ENCODE measurements around the gene MUC2. TPM values are rescaled to one million over a fixed set of nuclear protein-coding genes. Genes with fewer than 3 reads are reported as not detected.

The MUC2 gene
- total and polyA plus RNA-seq, 2 of the 4 experiments (the other 2 are of a cell fraction) = not detected

GRCh38 chr11:1122664-1123002, 48.0 kb downstream of the MUC2 start:
- no peak overlapping the region for H2AK9ac ChIP-seq (replicated peaks; ENCODE audit: low read depth, low read length, poor library complexity)
- no peak overlapping the region for H4K8ac ChIP-seq (ENCODE audit: low read depth in 2 of 2, low read length in 2 of 2)
- H2BK20ac ChIP-seq (ENCODE audit: low read depth, low read length) = no peak overlapping the region
- no peaks in the 10 kb centered on the region for H3K79me1 ChIP-seq (ENCODE audit: low read depth in 1 of 2, low read length in 2 of 2)
- ChIA-PET POLR2A (ENCODE audit: unreplicated experiment) (no interaction called here), CTCF (no interaction called here)
- H2BK120ac ChIP-seq (ENCODE audit: low read depth, low read length) = no peak overlapping the region
- H3K4ac ChIP-seq (ENCODE audit: low read depth, low read length) = no peak overlapping the region
- 80% methylated on average over 2 of the region's 7 CpGs; no CpG with 5 or more reads in 1 of the 2 experiments for WGBS, 2 experiments (ENCODE audit: extremely low coverage in 2 of 2, insufficient read length in 1 of 2)
- no peaks in the 10 kb centered on the region for H3K36me3 ChIP-seq (ENCODE audit: control insufficient read depth, insufficient read depth, low read length)
- H2BK5ac ChIP-seq (ENCODE audit: low read depth, low read length, poor library complexity, severe bottlenecking) = no peak overlapping the region
- H3K14ac ChIP-seq (replicated peaks; ENCODE audit: low read depth, low read length) = no peak overlapping the region
- DNase-seq (no peak), ATAC-seq (ENCODE audit: low read depth) (no peak)
- intact Hi-C loops (cut with micrococcal nuclease) (no loop called here), in situ Hi-C loops (cut with MboI; ENCODE audit: low sequenced_read_pairs) (no loop called here), dilution Hi-C loops (cut with HindIII; ENCODE audit: low sequenced_read_pairs, unreplicated experiment) (no loop called here)
- no peak overlapping the region for H3K18ac ChIP-seq (ENCODE audit: low read depth, low read length)
- H3K4me3 ChIP-seq (ENCODE audit: insufficient read depth, low read depth, low read length) = no peak overlapping the region
- peaks cover 26% of the 10 kb centered on the region for H3K27me3 ChIP-seq (ENCODE audit: control insufficient read depth, insufficient read depth, low read length)
- no peaks in the 10 kb centered on the region for H3K9me1 ChIP-seq (ENCODE audit: insufficient read depth, low read length)
- H3K56ac ChIP-seq (ENCODE audit: extremely low read depth, insufficient read depth, low read length) = no peak overlapping the region
- no peak overlapping the region for H3K23ac ChIP-seq (ENCODE audit: low read depth, low read length)
- no peak overlapping the region for H4K5ac ChIP-seq (ENCODE audit: low read depth, low read length)
- H3K27ac ChIP-seq (ENCODE audit: insufficient read depth, low read length) = no peak overlapping the region
- H3K4me2 ChIP-seq (ENCODE audit: low read depth, low read length) = no peak overlapping the region
- H3K4me1 ChIP-seq (ENCODE audit: control insufficient read depth, insufficient read depth, low read length) = no peaks in the 10 kb centered on the region
- no peak overlapping the region for H3K9ac ChIP-seq (ENCODE audit: low read depth, low read length)
- no peak overlapping the region for H2AK5ac ChIP-seq (ENCODE audit: low read depth, low read length)
- TF ChIP-seq MAZ (IDR thresholded peaks at IDR 0.05; ENCODE audit: borderline replicate concordance, low read depth, low read length) (no peak), MXI1 (IDR thresholded peaks at IDR 0.05; ENCODE audit: borderline replicate concordance, low read depth, low read length) (no peak), NFE2L2 (IDR thresholded peaks at IDR 0.05; ENCODE audit: low read depth, low read length) (no peak), MAFK (IDR thresholded peaks at IDR 0.05; ENCODE audit: low read depth, low read length) (no peak), POLR2A (IDR thresholded peaks at IDR 0.05; ENCODE audit: low read depth, low read length) (no peak), RAD21 (IDR thresholded peaks at IDR 0.05; ENCODE audit: low read length) (no peak), SMC3 (IDR thresholded peaks at IDR 0.05; ENCODE audit: low read depth, low read length) (no peak), FOS (IDR thresholded peaks at IDR 0.05; ENCODE audit: low read depth, low read length) (no peak), CHD1 (IDR thresholded peaks at IDR 0.05; ENCODE audit: low read depth, low read length) (no peak), RCOR1 (IDR thresholded peaks at IDR 0.05; ENCODE audit: insufficient replicate concordance, low read length) (no peak), CTCF (conservative IDR thresholded peaks at IDR 0.05; ENCODE audit: low read depth, low read length) (no peak), RFX5 (IDR thresholded peaks at IDR 0.05; ENCODE audit: low read depth, low read length) (no peak), CEBPB (IDR thresholded peaks at IDR 0.05; ENCODE audit: low read depth, low read length) (no peak)
- H3K9me3 ChIP-seq (ENCODE audit: control insufficient read depth, insufficient read depth, low read length) = peaks cover 4% of the 10 kb centered on the region
- H4K91ac ChIP-seq (ENCODE audit: insufficient read depth, low read depth, low read length) = no peak overlapping the region
- H4K20me1 ChIP-seq (ENCODE audit: insufficient read depth, low read length) = no peaks in the 10 kb centered on the region
- no peak overlapping the region for H2AFZ ChIP-seq (replicated peaks; ENCODE audit: low read length, poor library complexity)
- BruUV-seq (replicated peaks) = no TSS peak
- H2BK15ac ChIP-seq (ENCODE audit: low read depth, low read length) = no peak overlapping the region

All from IMR-90 (cell line).